Measurements from ENCODE around the gene VAT1.
"Not testable (repeated sequence)": the region's sequence is repeated elsewhere in the genome, so short reads cannot be mapped to it uniquely, and the experiment has no call there.

VAT1 gene

DNA sequence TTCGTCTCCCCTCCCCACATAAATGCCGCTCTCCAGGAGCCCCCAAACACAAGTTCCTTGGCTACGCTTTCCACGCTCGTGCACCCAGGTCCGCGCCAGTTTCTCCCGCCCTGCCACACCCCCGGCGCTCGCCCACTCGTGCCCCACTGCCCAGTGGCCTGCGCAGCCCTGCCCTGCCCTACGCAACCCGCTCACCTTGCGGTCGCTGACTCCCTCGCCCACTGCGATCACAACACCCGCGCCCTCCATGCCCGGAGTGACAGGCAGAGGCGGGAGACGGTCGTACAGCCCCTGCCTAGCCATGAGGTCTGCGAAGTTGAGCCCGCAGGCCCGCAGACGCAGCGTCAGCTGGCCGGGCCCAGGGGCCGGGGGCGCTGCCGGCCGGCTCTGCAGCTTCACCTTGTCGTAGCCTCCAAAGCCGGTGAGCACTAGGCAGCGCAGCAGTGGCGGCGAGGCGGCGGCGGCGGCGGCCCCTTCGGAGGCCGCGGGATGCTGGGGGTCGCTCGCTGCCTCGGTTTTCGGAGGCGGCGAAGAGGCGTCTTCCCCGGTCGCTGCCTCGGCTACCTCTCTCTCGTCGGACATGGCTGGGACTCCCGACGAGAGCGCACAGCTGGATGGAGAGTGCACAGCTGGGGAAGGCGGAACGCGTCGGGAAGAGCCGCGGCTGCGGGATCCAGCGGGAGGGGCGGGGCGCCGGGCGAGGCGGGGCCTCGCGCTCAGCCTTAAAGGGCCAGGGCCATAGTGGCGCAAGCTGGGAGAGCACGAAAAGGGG lies at the start of gene VAT1:
Gene VAT1, minus strand, starts transcription at position 645 of the 772 bp plus-strand sequence. Its CDS starts 63 bp downstream, at position 582.
- DNase-seq: peak; percentile 50 to 66

DNA sequence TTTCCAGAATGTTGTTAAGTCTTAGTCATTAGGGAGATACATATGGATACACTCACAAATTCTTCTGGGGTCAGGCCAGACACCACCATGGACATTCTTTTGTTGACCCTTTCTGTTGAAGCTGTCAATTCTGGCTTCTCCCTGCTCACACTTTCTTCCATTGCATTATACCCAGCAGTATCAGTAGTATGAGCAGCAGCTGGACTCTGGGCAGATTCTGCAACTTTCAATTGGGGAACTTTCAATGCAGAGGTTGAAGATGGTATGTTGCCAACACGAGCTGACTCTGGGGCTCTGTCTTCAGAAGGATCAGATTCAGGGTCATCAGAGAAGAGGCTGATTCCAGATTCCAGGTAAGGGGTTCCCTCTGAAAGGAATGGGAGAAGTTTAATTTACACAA lies 48.7 kb upstream of the VAT1 start:
- no peak for DNase-seq

DNA sequence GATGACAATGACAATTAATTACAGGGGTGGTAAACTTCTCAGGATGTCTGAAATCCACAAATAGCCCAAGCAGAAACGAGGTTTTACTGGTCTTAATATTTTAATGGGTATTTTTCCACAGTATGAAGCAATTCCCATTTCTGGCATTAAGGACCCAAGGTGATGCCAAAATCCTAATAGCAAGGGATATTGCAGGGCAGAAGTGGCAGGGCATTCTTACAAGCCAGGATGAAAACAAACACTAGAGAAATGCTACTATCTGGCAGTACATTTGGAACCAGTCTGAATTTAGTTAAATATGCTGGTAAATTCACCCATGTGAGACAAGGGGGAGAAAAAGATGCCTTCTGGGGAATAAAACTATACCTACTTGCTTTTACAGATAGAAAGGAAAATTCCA lies 48.1 kb upstream of the VAT1 start:
- no peak for DNase-seq

DNA sequence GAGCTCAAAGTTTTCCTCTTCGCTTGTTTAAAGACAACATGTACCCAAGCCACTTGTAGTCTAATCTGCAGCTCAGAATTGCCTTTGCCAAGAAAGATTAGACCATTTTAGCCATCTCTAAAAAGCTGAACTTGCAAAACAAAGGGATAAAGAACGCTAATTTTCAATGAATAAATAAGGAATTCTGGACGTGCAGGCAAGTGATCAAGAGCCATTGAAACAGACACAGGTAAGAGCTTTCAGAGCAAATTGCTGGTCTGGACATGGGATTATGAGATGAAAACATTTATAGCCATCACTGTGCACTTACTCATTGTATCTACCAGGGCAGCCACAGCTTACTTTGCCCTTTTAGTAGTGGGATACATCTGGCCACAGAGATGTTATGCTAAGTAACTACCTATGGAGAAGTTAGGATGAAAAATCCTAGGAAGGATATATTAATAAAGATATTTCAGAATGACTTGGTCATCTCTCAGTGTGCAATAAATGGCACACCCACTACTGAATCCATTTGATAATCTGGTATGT lies 47.2 kb upstream of the VAT1 start:
- DNase-seq: no peak

DNA sequence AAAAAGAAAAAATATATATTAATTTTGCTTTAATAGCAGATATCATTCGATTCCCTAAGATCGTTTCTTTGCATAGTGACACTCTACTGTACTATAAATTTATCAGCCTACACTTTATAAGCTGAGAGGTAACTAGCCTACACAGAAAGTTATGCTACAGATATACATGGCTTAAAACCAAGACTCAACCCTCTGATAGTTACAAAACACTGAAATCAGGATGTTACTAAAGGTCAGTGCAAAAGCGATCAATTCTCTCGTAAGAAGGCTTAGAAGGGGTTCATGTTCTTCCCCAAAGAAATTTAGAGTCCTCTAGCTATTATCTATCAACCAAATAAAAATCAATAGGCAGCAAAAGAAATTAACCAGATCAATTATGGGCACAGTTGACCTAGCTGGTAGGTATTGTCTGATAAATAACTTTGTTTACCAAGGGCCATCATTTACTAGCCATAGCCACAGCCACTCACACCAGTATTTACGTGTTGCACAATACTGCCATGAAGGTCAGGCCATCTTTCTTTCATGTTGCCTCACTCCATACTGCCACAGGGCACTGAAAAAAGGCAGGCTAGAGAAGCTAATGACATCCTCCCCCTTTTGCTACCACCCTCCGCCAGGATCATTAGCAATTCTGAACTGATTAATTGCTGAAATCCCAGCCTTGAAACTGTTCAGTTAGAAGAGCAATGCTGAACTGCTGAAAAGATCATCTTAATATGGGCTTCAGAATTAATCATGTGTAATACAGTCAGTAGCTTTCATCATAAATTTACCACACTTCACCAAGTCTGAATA lies 46.6 kb upstream of the VAT1 start:
- DNase-seq: no peak

DNA sequence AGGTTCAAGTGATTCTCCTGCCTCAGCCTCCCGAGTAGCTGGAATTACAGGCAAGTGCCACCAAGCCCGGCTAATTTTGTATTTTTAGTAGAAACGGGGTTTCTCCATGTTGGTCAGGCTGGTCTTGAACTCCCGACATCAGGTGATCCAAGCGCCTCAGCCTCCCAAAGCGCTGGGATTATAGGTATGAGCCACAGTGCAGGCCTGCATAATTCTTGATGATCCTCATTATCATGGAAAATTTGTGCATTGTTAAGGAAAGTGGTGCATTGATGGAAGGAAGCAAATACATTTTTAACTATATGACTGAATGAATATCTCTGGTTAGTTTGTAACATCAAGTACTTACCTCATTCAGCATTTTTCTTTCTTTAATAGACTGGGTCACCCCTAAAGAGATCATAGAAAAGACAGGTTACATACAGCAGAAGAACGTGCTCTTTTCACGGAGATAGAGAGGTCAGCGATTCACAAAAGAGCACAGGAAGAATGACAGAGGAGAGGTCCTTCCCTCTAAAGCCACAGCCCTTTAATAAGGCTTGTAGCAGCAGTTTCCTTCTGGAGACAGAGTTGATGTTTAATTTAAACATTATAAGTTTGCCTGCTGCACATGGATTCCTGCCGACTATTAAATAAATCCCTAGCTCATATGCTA lies 40.9 kb upstream of the VAT1 start:
- DNase-seq: no peak

DNA sequence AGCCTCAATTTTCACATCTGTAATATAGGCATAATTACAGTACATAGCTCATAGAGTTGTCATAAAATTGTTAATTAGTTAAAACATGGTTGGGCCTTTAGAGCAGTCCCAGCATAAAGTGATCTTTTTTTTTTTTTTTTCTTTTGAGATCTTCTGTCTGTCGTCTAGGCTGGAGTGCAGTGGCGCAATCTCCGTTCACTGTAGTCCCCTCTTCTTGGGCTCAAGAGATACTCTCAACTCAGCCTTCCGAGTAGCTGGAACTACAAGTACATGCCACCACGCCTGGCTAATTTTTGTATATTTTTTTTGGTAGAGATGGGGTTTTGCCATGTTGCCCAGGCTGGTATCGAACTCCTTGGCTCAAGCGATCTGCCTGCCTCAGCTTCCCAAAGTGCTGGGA lies 33.9 kb upstream of the VAT1 start:
- DNase-seq: no peak

- DNase-seq: not testable (repeated sequence)
Measured at GRCh38 chr17:43053008-43053407, 30.8 kb upstream of the VAT1 start.

DNA sequence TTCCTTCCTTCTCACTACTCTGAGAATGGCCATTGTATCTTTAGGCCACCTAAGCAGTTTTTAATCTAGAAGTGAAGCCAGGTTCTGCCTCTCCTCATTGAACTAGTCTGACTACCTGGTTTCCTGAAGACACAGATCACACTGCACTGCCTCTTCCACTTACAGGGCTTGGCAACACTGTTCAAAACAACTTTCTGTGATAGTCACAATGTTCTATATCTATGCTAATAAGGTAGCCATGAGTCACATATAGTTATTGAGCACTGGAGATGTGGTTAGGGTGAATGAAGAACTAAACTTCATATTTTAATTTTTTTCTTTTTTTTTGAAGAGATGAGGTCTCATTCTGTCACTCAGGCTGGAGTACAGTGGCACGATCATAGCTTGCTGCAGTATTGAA lies 29.8 kb upstream of the VAT1 start:
- DNase-seq: no peak

DNA sequence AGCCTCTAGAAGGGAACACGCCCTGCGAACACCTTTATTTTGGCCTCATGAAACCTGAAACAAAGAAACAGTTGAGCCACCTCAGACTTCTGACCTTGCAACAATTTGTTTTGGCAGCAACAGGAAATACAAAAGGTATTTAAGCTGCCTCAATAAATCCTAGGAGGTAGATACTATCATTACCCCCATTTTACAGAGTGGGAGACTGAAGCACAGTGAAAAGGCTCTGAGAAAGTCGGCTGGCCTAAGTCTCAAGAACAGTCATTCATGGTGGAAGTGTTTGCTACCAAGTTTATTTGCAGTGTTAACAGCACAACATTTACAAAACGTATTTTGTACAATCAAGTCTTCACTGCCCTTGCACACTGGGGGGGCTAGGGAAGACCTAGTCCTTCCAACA lies 21.8 kb upstream of the VAT1 start:
- DNase-seq: no peak

- no peak for DNase-seq
Measured at GRCh38 chr17:43043307-43043706, 21.1 kb upstream of the VAT1 start.

DNA sequence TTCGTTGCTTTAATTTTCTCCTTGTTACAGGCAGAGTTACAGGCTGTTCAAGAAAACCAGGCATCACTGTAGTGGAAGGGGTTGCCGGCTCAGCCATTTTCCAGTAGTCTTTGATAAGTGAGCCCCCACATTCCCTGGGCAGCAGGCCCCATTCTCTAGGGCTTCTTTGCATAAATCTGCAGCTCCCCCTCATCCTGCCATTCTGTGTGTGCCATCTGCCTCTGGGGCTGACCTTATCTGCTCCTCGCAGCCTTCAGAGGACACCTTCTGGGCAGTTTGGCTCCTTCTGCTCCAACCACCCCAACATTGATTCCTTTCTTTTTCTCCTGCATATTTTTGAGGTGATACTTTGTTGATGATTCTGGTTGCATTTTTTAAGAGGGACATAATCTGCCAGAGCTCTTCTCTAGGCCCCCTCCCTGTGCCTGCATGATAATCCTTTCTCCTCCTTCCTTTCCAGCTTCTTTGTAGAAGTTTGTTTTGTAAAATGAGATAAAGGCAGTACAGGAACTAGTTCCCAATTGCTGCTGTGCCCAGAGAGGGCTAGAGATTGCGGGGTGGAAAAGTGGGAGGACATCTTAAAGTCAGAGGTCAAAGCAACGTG lies 19.9 kb upstream of the VAT1 start:
- no peak for DNase-seq

- no peak for DNase-seq
Measured at GRCh38 chr17:43040655-43041054, 18.5 kb upstream of the VAT1 start.

- no peak for DNase-seq
Measured at GRCh38 chr17:43039646-43040045, 17.5 kb upstream of the VAT1 start.

- DNase-seq: no peak
Measured at GRCh38 chr17:43034894-43035293, 12.7 kb upstream of the VAT1 start.

DNA sequence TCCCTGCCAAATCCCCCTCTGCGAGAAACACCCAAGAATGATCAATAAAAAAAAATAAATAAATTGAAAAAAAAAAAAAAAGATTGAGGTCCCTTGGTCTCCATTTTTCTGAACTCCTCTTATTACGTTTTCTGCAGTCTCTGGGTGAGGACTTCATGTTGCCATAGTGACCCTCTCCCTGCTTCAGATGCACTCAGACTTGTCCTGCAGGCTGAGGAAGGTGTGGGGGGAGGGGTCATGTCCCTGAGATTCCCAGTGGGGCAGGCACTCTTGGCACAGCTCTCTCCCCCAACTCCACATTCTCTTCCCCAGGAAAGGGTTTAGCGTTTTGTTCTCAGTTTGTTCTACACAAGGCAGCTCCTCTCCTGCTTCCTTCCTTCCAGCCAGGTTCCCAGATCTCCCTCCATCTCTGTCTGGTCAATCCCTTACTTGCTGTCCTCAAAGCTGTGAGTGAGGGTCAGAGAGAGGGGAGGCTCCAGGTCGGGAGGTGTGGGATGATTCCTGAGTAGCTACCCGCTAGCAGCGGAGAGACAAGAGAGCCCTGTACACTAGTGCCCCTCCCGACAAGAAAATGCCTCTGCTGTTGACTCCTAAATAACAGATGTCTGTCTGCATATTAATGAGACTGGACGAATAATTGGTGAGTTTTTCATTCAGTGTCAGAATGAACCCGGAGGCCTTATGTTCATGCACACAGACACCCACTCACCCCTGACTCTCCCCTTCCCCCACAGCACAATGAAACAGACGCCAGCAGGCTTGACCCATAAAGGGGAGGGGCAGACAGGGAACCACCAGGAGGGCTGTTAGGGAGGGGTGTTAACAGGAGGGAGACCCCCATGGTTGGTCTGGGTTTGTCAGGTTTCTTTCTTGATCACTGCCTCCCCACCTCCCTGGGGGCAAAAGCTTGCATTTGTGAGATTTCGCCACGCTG lies 12.0 kb upstream of the VAT1 start:
- no peak for DNase-seq

- no peak for DNase-seq
Measured at GRCh38 chr17:43031666-43032065, 9.5 kb upstream of the VAT1 start.

- DNase-seq: no peak
Measured at GRCh38 chr17:43030137-43030767, 8.1 kb upstream of the VAT1 start.

GRCh38 chr17:43028221-43028861 lies 6.2 kb upstream of the VAT1 start:
- no peak for DNase-seq

- DNase-seq: no peak
Measured at GRCh38 chr17:43027091-43028032, 5.2 kb upstream of the VAT1 start.
